SK-N-SH (cell line): ENCODE results near the gene MYO15B. TPM values are rescaled to one million over a fixed set of nuclear protein-coding genes. Genes with fewer than 3 reads are reported as not detected.

Experiments
- CTCF ChIA-PET: fragments of 300-600, 350-600 bp; formaldehyde crosslinking; extraction: SDS; loops from one replicate; lab custom pipeline; 2021; lab: Yijun Ruan, JAX
- POLR2A ChIA-PET: fragments of 350-600 bp; sonication (Branson Sonifier 250); formaldehyde crosslinking; extraction: SDS; loops from one replicate; lab custom pipeline; 2020; ENCODE audit warnings: antibody characterized with exemption, inconsistent platforms; lab: Yijun Ruan, JAX
- DNase-seq: peaks from one replicate; pipeline ENCODE4 v3.0.0; 2012
- H2AFZ ChIP-seq: fragments of 200-600 bp; sonication (generic); 2 replicates; pipeline ENCODE4 v1.8.1; 2016; ENCODE audit warnings: antibody characterized with exemption, mild to moderate bottlenecking, low read depth
- H3F3A ChIP-seq: fragments of 200-600 bp; sonication (generic); replicated peaks from 2 replicates; pipeline ENCODE3; 2016; ENCODE audit warnings: antibody characterized with exemption, mild to moderate bottlenecking; ENCODE audit not compliant: insufficient read depth
- H3K27ac ChIP-seq, 2 experiments: fragments of 200-500 bp in 1 of 2; fragments of 200-600 bp in 1 of 2; sonication (Bioruptor generic) in 1 of 2; sonication (generic), shearing (Covaris generic) in 1 of 2; 2 replicates each; pipeline versions ENCODE4 v1.5.1 to v1.6.1; 2014 to 2016; ENCODE audit warnings: low read depth in 2 of 2, inconsistent platforms in 1 of 2, low read length in 1 of 2, mild to moderate bottlenecking in 1 of 2, mixed read lengths in 1 of 2
- H3K27me3 ChIP-seq: fragments of 200-600 bp; sonication (generic), shearing (Covaris generic); 2 replicates; pipeline ENCODE4 v1.6.1; 2016; ENCODE audit warnings: mixed run types; ENCODE audit not compliant: insufficient read depth
- H3K36me3 ChIP-seq, 2 experiments: fragments of 200-500 bp in 1 of 2; fragments of 200-600 bp in 1 of 2; sonication (Bioruptor generic) in 1 of 2; sonication (generic) in 1 of 2; replicated peaks in 1 of 2; 2 replicates each; pipeline versions ENCODE3 to v1.5.1; 2014 to 2016; ENCODE audit warnings: low read length in 1 of 2, mild to moderate bottlenecking in 1 of 2; ENCODE audit not compliant: insufficient read depth in 2 of 2, control insufficient read depth in 1 of 2
- H3K4me1 ChIP-seq, 2 experiments: fragments of 200-500 bp in 1 of 2; fragments of 200-600 bp in 1 of 2; sonication (Bioruptor generic) in 1 of 2; sonication (generic), shearing (Covaris generic) in 1 of 2; 2 replicates each; pipeline versions ENCODE4 v1.5.1 to v1.6.1; 2014 to 2016; ENCODE audit warnings: low read depth in 1 of 2, low read length in 1 of 2, mixed run types in 1 of 2; ENCODE audit not compliant: insufficient read depth in 2 of 2, control insufficient read depth in 1 of 2
- H3K4me2 ChIP-seq: fragments of 200-600 bp; sonication (generic), shearing (Covaris generic); 2 replicates; pipeline ENCODE4 v1.6.1; 2017; ENCODE audit warnings: mixed run types
- H3K4me3 ChIP-seq, 2 experiments: fragments of 200-500 bp in 1 of 2; fragments of 200-600 bp in 1 of 2; sonication (Bioruptor generic) in 1 of 2; sonication (generic), shearing (Covaris generic) in 1 of 2; 2 replicates each; pipeline versions ENCODE4 v1.5.1 to v1.8.1; 2014 to 2016; ENCODE audit warnings: low read depth in 2 of 2, inconsistent platforms in 1 of 2, low read length in 1 of 2, mild to moderate bottlenecking in 1 of 2, mixed read lengths in 1 of 2, moderate library complexity in 1 of 2
- H3K79me2 ChIP-seq: fragments of 200-600 bp; sonication (generic); 2 replicates; pipeline ENCODE4 v1.8.1; 2017; ENCODE audit warnings: mild to moderate bottlenecking; ENCODE audit not compliant: insufficient read depth
- H3K9ac ChIP-seq: fragments of 200-600 bp; sonication (generic); 2 replicates; pipeline ENCODE4 v1.6.1; 2017; ENCODE audit warnings: mixed run types
- H3K9me2 ChIP-seq: fragments of 200-600 bp; sonication (generic); 2 replicates; pipeline ENCODE4 v1.6.1; 2017; ENCODE audit warnings: mixed run types
- H3K9me3 ChIP-seq: fragments of 200-600 bp; sonication (generic); 2 replicates; pipeline ENCODE4 v1.6.1; 2017; ENCODE audit warnings: mixed run types, mild to moderate bottlenecking, moderate library complexity
- H4K20me1 ChIP-seq: fragments of 200-600 bp; sonication (generic); 2 replicates; pipeline ENCODE4 v1.6.1; 2017; ENCODE audit warnings: mild to moderate bottlenecking, mixed run types; ENCODE audit not compliant: insufficient read depth
- FOSL2 ChIP-seq: IDR thresholded peaks from 2 replicates; pipeline ENCODE4 v1.4.0; 2012; ENCODE audit warnings: low read depth, mild to moderate bottlenecking, moderate library complexity, borderline replicate concordance
- FOXJ3 ChIP-seq: sonication (generic); formaldehyde crosslinking; IDR thresholded peaks from 2 replicates; pipeline ENCODE4 v1.5.1; 2020; ENCODE audit warnings: mild to moderate bottlenecking, missing genetic modification reagents
- GABPA ChIP-seq: IDR thresholded peaks from 2 replicates; pipeline ENCODE4 v1.4.0; 2012; ENCODE audit warnings: low read depth, mild to moderate bottlenecking
- GATA2 ChIP-seq: sonication (generic); formaldehyde crosslinking; IDR thresholded peaks from 2 replicates; pipeline ENCODE4 v1.5.0; 2020; ENCODE audit warnings: mild to moderate bottlenecking, missing genetic modification reagents
- JUND ChIP-seq: IDR thresholded peaks from 2 replicates; pipeline ENCODE4 v1.4.0; 2012
- MAX ChIP-seq: IDR thresholded peaks from 2 replicates; pipeline ENCODE4 v1.4.0; 2012; ENCODE audit warnings: low read depth
- NFIC ChIP-seq: IDR thresholded peaks from 2 replicates; pipeline ENCODE4 v1.4.0; 2012; ENCODE audit warnings: borderline replicate concordance
- RXRA ChIP-seq: IDR thresholded peaks from 2 replicates; pipeline ENCODE4 v1.4.0; 2012; ENCODE audit warnings: low read depth, mild to moderate bottlenecking, borderline replicate concordance
- SIN3A ChIP-seq: IDR thresholded peaks from 2 replicates; pipeline ENCODE4 v1.6.1; 2012; ENCODE audit warnings: low read depth, mild to moderate bottlenecking, low read length, moderate library complexity, borderline replicate concordance
- TAF1 ChIP-seq: IDR thresholded peaks from 2 replicates; pipeline ENCODE4 v1.6.1; 2012; ENCODE audit warnings: low read depth, mild to moderate bottlenecking, low read length, moderate library complexity, borderline replicate concordance
- USF2 ChIP-seq: fragments of 150-350 bp; IDR thresholded peaks from 2 replicates; pipeline ENCODE4 v1.6.1; 2017; ENCODE audit warnings: antibody characterized with exemption, low read length, low read depth, borderline replicate concordance
- YY1 ChIP-seq: IDR thresholded peaks from 2 replicates; pipeline ENCODE4 v1.4.0; 2012; ENCODE audit warnings: low read depth, mild to moderate bottlenecking
- WGBS: methylation state at CpG from one replicate; pipeline ENCODE4 v1.1.6; 2017; ENCODE audit warnings: low lambda C conversion rate; 5-methylcytosine and 5-hydroxymethylcytosine counted together
- polyA plus RNA-seq, 3 experiments: library from polyadenylated mRNA; depleted of rRNA; stranded (reverse); fragments of >200 nt; gene quantifications; 2 replicates each; pipeline ENCODE4 v1.2.3, GENCODE V29; 2012

MYO15B gene
- polyA plus RNA-seq, 1 of the 3 experiments (the other 2 are of a cell fraction), result 10.3 TPM

DNA sequence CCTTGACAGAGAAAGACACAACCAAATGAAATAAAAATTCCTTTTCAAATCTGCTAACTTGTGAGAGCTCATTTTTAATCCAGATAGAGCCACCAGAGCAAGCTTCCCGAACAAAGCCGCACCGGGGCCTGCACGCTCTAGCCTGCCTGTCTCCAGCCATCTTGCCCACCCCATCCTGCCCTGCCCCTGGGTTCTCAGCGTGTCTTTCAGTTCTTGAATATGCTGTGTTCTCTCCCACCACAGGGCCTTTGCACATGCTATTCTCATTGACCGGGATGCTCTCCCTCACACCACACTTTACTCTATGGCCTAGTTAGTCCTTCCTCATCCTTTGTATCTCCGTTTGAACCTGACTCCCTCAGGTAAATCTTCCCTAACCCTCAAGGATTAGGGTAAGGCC, 60.3 kb downstream of the MYO15B start:
- ChIA-PET CTCF (interaction anchor here (0.7 to 31.7 kb wide), 4 partner anchors 10 to 100 kb away, joined by 3 to 1189 read pairs (median 100); partner anchors contain the start of gene SMIM5), POLR2A (no interaction called here)
- no peaks in the 10 kb centered on the region for H3K79me2 ChIP-seq
- no peaks in the 10 kb centered on the region for H3F3A ChIP-seq
- H3K9me3 ChIP-seq, result no peaks in the 10 kb centered on the region
- H2AFZ ChIP-seq, result no peak overlapping the region
- H3K9me2 ChIP-seq, result no peaks in the 10 kb centered on the region
- H3K27me3 ChIP-seq, result no peaks in the 10 kb centered on the region
- H3K4me2 ChIP-seq, result no peak overlapping the region
- no peaks in the 10 kb centered on the region; a peak in 1 of 4 replicates for H3K4me1 ChIP-seq
- no peak for TF ChIP-seq USF2
- no peak for TF ChIP-seq YY1
- no peak for TF ChIP-seq FOXJ3 (CRISPR knock-in tag)
- no peak for TF ChIP-seq TAF1
- no peak for TF ChIP-seq GABPA
- no peak for TF ChIP-seq JUND
- TF ChIP-seq RXRA, result no peak
- H3K27ac ChIP-seq, result no peak overlapping the region
- WGBS, result 97% methylated on average over 7 of the region's 7 CpGs
- H3K9ac ChIP-seq, result no peak overlapping the region
- no peak overlapping the region for H3K4me3 ChIP-seq
- no peak for DNase-seq
- H3K36me3 ChIP-seq, result peaks cover 23 to 48% of the 10 kb centered on the region in 2 experiments
- H4K20me1 ChIP-seq, result no peaks in the 10 kb centered on the region

- Histone ChIP-seq H4K20me1 (no peaks in the 10 kb centered on the region), H3K4me3 (no peak overlapping the region), H3K9me3 (no peaks in the 10 kb centered on the region), H3K4me1 (no peaks in the 10 kb centered on the region; a peak in 1 of 4 replicates), H3K27me3 (no peaks in the 10 kb centered on the region), H2AFZ (no peak overlapping the region), H3K27ac (no peak overlapping the region), H3K9me2 (no peaks in the 10 kb centered on the region), H3K4me2 (no peak overlapping the region), H3K36me3 (peaks cover 33 to 42% of the 10 kb centered on the region in 2 experiments), H3F3A (peaks cover 9% of the 10 kb centered on the region), H3K9ac (no peak overlapping the region), H3K79me2 (no peaks in the 10 kb centered on the region)
- no peak for TF ChIP-seq SIN3A
- TF ChIP-seq JUND, result no peak
- TF ChIP-seq GABPA, result no peak
- no peak for TF ChIP-seq FOSL2
- no peak for TF ChIP-seq GATA2 (CRISPR knock-in tag)
- no peak for TF ChIP-seq YY1
- no peak for TF ChIP-seq FOXJ3 (CRISPR knock-in tag)
- no peak for TF ChIP-seq MAX
- TF ChIP-seq NFIC, result no peak
- CTCF ChIA-PET, result interaction anchor here (0.6 to 31.7 kb wide), 7 partner anchors 8 to 162 kb away, joined by 3 to 1189 read pairs (median 4); partner anchors contain the start of gene SMIM5
- POLR2A ChIA-PET, result no interaction called here
- over 99% methylated on average over 6 of the region's 6 CpGs for WGBS
- DNase-seq, result no peak
These were observed 62.1 kb downstream of the MYO15B start for GRCh38 chr17:75649687-75650086.
